Fibroblast of pulmonary artery (primary cell): ENCODE measurements around the gene TGOLN2.
"Not testable (repeated sequence)": the region's sequence is repeated elsewhere in the genome, so short reads cannot be mapped to it uniquely, and the experiment has no call there.

Experiments
- DNase-seq: peaks from one replicate; pipeline ENCODE4 v3.0.0-alpha.2; 2010; ENCODE audit warnings: low read depth
- H3K4me3 ChIP-seq: replicated peaks from 2 replicates; pipeline ENCODE4 v1.5.1; 2011; ENCODE audit warnings: low read depth, mild to moderate bottlenecking, control low read depth, low read length, moderate library complexity
- TF ChIP-seq, protein P1 (sequence below): IDR thresholded peaks from 2 replicates; pipeline ENCODE4 v1.5.1; 2011; ENCODE audit warnings: mild to moderate bottlenecking, control low read depth, low read length, inconsistent platforms; ENCODE audit errors: missing control alignments

TGOLN2 gene

DNA sequence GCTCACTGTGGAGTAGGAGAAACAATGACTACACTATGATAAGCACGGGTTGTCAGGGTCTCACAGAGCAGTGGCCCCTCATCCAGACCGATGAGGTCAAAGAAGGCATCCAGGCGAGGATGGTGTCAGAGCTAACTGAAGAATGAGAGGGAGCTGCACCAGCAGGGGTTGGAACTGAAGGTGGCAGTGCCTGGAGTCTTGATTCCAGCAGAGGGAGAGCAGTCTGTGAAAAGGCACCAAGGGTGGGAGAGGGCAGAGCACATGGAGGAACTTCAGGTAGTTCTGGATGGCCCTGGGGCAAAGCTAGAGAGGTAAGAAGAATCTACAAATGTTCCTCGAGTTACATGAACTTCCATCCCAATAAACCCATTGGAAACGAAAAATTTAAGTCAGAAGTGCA is 39.4 kb upstream of the TGOLN2 start:
- TF ChIP-seq, protein P1, sequence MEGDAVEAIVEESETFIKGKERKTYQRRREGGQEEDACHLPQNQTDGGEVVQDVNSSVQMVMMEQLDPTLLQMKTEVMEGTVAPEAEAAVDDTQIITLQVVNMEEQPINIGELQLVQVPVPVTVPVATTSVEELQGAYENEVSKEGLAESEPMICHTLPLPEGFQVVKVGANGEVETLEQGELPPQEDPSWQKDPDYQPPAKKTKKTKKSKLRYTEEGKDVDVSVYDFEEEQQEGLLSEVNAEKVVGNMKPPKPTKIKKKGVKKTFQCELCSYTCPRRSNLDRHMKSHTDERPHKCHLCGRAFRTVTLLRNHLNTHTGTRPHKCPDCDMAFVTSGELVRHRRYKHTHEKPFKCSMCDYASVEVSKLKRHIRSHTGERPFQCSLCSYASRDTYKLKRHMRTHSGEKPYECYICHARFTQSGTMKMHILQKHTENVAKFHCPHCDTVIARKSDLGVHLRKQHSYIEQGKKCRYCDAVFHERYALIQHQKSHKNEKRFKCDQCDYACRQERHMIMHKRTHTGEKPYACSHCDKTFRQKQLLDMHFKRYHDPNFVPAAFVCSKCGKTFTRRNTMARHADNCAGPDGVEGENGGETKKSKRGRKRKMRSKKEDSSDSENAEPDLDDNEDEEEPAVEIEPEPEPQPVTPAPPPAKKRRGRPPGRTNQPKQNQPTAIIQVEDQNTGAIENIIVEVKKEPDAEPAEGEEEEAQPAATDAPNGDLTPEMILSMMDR: no peak
- H3K4me3 ChIP-seq: no peak overlapping the region
- no peak for DNase-seq

DNA sequence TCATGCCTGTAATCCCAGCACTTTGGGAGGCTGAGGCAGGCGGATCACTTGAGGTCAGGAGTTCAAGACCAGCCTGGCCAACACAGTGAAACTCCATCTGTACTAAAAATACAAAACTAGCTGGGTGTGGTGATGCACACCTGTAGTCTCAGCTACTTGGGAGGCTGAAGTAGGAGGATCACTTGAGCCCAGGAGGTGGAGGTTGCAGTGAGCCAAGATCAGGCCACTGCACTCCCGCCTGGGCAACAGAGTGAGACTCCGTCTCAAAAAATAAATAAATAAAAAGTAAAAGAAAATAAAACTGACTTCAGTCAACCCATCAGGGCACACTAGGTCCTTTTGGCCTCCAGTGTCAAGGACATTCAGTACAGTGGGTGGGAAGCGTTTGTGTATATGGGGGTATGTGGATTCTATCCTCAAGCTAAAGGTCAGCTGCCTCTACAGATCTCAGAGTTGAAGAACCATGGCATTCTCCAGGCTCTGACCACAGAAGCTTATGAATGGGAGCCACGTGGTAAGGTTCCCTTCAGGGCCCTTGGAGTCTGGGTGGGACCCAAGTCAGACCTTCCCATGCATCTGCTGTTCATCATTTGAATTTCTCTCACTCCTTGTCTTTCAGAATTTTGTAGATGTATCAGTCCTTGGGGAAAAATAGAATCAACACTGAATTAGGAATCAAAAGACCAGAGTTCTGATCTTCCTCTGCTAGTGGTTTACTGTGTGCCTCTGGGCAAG is 35.0 kb upstream of the TGOLN2 start:
- DNase-seq, H3K4me3 ChIP-seq: not testable (repeated sequence)

DNA sequence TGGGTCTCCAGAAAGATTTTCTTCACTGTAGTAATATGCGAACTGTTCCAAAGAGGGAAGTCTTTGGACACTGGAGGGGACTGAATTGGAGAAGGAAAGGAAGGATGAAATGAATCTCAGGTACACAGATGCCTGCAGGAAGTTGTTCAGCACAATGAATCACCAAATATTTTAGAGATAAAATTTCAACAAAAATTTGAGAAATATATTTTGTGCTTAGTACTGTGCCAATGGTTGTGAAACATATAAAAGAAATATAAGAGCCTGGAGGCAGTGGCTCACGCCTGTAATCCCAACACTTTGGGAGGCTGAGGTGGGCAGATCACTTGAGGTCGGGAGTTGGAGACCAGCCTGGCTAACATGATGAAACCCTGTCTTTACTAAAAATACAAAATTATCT is 29.9 kb upstream of the TGOLN2 start:
- no peak for DNase-seq
- TF ChIP-seq, protein P1: no peak
- H3K4me3 ChIP-seq: no peak overlapping the region

DNA sequence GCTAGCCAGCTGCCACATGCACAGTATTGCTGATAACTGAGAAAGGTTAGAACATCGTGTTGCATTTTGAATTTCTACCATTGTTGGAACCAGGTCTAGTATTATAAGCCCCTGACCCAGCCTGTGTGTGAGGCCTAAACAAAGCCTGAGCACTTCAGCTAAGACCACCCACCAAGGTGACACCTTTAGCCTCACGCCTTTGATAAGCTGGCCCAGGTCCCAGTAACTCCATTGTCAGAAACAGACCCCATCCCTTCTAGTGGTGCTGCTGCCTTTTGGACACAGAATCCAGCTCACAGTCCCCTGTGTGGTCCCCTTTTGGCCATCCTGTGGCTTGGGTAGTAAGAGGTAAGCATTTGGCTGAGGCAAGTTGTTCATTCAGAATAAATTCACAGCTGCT is 28.4 kb upstream of the TGOLN2 start:
- no peak for DNase-seq
- H3K4me3 ChIP-seq: no peak overlapping the region
- TF ChIP-seq, protein P1: no peak

DNA sequence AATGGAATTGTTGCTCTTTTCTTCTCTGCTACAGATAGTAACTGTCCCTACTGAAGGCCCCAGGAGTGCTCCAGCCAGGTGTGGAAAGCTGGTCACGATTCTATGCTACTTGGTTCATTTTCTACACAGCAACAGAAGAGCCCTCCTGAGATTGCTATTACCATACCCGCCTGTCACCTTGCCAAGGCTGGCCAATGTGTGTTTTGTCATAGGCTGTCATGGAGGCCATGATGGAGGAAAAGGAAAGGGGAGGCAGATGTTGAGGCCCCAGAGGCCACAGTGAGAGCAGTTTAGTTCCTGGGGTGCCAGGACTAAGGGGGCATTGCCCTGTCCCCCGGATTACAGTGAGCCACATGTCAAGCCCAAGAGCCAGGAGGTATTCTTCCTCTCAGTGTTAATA is 27.7 kb upstream of the TGOLN2 start:
- no peak for DNase-seq
- peak overlapping the region; percentile 97 for H3K4me3 ChIP-seq
- TF ChIP-seq, protein P1: no peak

DNA sequence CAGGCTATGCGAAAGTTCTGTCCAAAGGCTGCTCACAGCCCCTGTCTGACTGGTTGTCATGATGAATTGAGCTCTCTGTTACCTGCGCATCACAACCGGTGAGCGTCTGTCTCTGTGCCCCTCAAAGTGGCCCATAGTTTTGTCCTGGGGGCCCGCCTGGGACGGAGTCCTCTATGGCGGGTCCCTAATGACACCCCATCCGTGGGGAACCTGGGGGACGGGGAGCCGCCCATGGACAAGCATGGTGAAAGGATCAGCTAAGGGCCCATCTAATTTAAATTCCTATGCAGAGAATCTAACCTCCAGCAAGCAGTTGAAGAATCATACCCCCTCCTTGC is 27.3 kb upstream of the TGOLN2 start:
- DNase-seq: no peak
- TF ChIP-seq, protein P1: no peak
- peak overlapping the region; percentile 97 for H3K4me3 ChIP-seq

DNA sequence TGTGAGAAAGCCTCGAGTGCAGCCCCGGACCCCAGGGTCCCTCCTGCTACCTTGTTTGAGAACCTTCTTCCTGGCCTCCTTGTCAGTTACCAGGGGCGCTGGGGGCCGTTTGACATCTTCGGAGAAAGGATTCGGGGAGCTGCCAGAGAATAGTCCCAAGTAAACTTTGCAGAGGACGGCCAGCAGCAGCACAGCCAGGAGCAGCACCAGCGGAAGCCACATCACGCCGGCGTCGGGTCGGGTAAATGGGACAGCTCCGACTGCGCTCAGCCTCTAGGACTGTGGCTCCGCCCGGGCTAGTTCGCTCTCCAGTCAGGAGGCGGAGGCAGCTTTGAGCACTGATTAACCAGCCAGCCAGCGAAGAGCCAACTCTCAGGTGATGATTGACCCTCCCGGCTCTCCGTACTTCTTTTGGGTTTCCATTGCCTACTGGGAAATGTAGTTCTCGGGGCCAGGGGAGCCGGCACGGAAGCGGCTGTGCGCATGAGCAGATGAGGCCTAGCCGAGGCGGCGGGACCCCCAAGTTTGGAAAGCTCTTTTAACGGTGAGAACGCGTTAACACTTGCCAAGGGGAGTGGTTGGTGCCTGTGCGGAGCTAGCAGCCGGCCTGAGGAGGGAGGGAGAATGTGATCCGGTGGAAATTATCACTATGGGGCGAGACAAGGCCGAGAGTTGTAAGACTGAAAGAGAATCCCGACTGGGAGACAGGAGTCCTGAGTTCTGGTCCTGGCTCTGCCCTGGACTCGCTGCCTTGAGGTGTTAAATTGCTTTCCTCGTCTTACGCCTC is 26.7 kb upstream of the TGOLN2 start, which contains the start of the genes ELMOD3 and RETSAT:
TSS of gene ELMOD3 (plus strand) at position 484 of the 787 bp plus-strand sequence. CDS start 2,430 bp downstream, outside the sequence.
TSS of gene RETSAT (minus strand) at position 243 of the 787 bp plus-strand sequence. CDS start at position 222, 21 bp downstream.
- peak; percentile 100 for DNase-seq
- H3K4me3 ChIP-seq: peak within 1 kb of the TSS; percentile 97
- TF ChIP-seq, protein P1: no peak
